SKM-1 treated with dmso at 0.1 percent for 144 hours (cell line): Measurements from ENCODE around the gene ESYT2.
"Not testable (repeated sequence)": the region's sequence is repeated elsewhere in the genome, so short reads cannot be mapped to it uniquely, and the experiment has no call there.

ENCODE experiments used
- DNase-seq: peaks from one replicate; lab custom pipeline; 2025; ENCODE audit not compliant: unreplicated experiment; lab: John Stamatoyannopoulos, UW

ESYT2 gene

DNA sequence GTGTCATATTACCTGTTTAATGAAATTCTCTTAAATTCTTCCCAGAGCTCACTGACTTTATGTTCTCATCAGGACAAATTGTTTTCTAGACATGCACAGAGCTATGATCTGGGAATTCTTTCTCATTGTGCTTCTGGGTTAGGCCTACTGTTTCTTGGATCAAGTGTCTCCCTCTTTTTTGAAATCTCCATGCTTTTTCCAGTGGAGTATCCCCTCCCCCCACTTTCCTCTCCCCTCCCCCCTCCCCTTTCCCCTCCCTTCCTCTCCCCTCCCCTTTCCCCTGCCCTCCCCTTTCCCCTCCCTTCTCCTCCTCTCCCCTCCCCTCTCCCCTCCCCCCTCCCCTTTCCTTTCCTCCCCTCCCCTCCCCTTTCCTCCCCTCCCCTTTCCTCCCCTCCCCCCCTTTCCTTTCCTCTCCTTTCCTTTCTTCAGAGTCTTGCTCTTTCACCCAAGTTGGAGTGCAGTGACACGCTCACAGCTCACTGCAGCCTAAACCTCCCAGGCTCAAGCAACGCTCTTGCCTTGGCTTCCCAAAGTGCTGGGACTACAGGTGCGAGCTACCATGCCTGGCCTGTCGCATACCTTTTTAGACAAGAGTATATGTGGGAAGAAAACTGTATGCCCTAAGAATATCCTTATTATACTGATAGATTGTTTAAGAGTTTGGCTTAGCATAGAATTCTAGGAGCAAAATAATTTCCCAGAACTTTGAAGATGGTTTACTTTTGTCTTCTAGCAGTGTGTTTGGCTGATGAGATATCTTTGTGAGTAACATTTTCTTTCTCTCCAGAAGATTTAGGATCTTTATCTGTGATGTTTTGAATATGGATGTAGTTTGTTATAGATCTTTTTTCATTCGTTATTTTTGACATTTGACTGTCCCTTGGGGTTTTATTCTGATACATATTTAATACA is 29.5 kb upstream of the ESYT2 start:
- no peak for DNase-seq

DNA sequence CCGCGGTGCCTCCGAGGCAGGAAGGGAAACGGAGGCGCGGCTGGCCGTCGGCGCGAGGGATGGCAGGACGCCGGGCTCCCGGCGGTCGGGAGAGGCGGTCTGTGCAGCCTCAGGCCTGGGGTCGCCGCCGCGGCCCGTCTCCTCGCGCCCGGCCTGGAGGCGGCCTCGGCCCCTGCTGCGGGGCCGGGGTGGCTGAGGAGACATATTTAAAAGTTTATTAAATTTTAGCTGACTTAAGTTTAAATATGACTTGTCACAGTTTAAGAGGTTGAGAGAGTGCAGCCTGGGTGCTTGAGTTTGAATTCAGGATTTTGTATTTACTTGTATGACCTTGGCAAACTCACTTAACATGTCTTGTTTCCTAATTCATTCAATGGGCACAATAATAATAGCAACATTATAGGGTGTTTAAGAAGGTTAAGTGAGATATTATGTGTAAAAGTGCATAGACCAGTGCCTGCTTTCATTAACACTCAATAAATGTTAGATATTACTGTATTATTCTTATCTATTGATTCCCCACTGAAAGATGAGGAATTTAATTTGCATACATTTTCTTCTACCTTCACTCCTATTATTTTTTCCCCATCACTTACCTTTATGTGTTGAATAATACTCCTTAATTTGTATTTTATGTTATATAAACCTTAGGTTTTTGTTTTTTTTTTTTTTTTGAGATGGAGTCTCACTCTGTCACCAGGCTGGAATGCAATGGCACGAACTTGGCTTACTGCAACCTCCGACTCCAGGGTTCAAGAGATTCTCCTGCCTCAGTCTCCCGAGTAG is 27.8 kb upstream of the ESYT2 start:
- no peak for DNase-seq

DNA sequence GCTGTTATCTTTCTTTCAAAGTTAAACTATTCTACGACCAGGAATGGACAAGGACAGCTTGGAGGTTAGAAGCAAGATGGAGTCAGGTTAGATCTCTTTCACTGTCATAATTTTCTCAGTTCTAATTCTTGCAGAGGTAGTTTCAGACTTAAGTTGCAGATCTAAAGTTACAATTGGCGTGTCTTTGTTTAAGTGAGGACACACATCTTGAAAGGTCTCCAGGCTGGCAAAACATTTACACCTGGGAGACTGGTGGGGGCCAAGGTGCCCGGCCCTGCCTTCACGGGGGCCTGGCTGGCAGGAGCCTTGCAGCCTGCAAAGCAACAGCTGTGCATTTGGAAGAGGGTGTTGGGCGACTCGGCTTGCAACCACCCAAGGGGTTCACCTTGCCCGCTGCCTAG is 25.4 kb upstream of the ESYT2 start:
- no peak for DNase-seq

DNA sequence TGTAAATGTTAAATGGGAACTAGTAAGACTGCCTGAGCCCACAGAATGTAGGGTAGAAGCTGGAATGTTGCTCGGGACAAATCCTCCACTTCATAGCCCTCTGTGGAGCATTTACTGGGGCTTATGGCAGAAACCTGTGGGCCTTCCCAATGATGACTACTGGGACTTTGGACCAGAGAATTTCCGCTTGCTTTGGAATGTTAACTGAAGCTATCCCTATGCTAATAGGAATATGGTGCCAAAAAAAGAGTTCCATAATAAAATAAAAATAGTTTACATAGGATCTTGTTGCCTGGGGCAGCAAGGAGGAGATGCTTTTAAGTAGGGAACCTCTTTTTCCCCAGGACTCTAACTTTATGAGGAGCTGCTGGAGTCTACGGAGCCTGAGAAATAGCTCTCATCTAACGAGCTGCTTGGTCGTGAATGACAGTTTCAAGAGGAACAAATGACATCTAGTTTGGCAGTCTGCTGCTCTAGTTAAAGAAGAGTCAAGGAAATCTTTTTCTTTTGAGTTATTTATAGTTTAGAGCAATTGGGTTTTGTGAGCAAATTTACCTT is 21.3 kb upstream of the ESYT2 start:
- no peak for DNase-seq

DNA sequence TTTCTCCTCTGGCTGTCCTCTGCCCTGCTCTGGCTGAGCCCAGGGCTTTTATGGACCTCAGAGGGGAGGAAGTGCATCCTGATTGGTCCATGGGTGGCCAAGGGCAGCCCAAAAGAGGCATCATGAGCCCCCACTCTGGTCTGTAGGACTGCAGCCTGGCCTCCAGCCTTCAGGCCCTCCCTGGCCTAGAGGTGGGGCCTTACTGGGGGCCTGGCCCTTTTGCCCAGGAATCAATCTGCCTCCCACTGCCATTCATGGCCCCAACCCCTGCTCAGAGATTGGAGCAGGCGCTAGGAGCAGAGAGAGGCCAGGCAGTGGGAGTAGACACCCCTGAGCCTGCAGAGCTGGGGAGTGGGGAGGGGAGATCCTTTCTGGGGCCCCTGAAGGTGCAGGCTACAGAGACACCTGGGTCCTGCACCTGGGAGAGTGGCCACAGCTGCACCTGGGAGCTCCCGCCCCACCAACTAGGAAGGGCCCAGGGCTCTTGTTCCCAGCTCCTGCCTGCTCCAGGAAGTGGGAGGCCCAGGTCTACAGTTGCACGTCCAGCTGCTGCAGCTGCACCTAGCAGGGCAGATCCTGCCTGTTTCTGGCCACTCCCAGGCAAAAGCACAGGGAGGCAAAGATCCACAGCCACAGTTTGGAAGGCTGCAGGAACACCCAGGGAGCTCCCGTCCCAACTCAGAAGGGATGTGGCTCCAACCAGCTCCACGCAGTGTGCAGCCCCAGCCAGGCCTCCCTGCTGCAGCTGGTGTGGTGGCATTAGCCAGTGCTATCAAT is 20.6 kb upstream of the ESYT2 start:
- no peak for DNase-seq

DNA sequence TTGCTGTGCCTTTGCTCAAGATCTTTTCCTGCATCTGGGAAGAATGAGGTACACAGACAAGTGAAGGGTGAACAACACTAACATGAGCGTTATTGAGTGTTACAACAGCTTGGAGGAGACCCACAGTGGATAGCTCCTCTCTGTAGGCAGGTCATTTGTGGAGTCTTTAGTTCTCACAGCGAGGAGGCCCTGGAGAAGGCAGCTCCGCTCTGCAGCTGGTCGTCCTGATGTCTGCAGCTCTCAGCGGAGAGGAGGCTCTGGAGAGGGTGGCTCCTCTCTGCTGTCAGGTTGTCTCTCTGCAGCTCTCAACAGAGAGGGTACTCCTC is 20.1 kb upstream of the ESYT2 start:
- no peak for DNase-seq

DNA sequence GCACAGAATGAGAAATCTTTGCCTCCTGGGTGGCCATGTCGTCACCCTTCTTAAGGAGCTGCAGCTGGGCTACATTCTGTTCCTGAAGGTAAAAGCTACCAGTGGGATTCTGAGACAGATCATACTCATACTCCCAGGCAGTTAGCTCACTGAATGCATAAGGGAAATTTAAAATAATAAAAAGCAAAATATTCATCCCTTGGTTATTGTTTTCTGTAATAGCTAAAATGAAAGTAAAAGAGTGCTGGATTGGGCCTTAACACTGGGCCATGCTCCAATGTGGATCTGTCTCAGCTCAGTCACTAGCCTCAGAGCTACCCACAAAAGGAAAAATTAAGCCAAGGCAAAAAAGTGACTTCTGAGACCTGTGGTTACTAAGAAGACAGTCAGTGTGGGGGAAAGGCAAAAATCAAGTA is 18.1 kb upstream of the ESYT2 start:
- DNase-seq: no peak

DNA sequence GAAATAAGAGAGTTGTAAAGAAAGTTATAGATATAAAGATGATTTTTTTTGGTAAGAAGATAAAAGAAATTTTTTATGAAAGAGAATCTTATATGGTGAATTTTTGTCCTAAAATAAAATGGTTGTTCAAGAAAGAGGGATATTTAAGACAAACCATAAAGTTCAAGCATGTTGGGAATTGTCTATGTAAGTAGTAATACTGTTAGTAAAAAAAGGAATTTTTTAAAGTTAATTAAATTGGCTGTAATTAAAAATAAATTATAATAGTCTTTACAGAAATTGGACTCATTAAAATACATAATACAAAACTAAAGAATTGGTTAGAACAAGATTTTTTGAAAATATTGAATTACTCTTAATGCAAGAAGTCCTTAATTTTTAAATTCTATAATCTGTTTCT is 17.0 kb upstream of the ESYT2 start:
- DNase-seq: no peak

DNA sequence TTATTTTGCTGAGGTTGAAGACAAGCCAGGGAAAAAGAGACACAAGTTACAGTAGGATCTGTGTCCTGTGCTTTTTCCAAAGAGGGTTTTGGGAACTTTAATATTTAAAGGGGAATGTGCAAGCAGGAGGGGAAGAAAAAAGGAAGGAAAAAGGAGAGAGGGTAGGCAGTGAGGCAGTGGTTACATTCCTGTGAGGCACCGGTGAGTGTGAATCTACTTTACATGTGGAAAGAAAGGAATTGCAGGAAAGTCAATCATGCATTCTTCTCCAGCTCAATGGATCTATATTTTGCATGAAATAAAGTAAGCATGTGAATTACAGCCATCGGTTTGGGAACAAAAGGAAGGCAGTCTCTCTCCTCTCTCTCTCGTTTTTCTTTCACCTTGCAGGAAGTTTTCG is 14.5 kb upstream of the ESYT2 start:
- DNase-seq: no peak

DNA sequence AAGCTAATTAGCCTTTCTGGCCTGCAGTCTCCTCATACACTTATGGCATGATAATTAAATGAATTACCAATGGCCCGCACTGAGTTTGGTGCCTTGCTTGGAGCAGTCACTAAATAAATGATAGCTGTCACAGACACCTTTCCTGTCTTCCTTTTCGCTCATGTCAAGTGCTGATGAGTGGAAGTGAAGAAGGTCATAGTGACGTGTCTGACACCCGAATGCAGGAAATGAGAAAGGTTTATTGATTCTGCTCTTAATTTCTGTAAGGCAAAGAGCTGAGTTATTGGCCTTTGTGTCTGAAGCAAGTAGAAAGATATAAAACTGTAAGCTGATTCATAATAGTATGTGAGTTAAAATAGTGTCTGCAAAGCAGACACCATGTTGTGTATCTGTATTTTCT is 13.2 kb upstream of the ESYT2 start:
- no peak for DNase-seq

DNA sequence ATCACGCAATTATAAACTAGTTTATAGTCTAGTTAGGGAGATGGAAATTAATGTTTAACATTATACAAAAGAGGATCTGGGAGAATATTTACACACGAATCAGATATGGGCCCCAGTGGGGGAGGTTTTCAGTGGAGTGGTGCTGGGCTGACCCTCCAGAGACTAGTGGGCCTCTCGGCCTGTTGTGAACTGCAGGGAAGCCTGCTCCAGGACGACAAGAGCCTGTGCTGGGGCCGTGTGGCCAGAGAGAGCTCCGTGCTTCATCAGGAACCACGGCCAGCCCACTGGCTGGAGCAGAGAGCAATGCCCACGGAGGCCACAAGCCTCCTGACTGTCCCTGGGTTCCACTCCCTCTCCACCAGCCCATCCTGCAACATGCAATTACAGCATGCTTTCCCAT is 11.3 kb upstream of the ESYT2 start:
- no peak for DNase-seq

DNA sequence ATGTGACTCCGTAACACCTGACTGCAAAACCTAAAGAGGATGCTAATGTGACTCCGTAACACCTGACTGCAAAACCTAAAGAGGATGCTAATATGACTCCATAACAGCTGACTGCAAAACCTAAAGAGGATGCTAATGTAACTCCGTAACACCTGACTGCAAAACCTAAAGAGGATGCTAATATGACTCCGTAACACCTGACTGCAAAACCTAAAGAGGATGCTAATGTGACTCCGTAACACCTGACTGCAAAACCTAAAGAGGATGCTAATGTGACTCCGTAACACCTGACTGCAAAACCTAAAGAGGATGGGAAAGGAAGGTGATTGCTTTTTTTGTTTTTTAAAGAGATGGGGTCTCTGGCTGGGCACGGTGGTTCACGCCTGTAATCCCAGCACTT is 9.9 kb upstream of the ESYT2 start:
- not testable (repeated sequence) for DNase-seq

DNA sequence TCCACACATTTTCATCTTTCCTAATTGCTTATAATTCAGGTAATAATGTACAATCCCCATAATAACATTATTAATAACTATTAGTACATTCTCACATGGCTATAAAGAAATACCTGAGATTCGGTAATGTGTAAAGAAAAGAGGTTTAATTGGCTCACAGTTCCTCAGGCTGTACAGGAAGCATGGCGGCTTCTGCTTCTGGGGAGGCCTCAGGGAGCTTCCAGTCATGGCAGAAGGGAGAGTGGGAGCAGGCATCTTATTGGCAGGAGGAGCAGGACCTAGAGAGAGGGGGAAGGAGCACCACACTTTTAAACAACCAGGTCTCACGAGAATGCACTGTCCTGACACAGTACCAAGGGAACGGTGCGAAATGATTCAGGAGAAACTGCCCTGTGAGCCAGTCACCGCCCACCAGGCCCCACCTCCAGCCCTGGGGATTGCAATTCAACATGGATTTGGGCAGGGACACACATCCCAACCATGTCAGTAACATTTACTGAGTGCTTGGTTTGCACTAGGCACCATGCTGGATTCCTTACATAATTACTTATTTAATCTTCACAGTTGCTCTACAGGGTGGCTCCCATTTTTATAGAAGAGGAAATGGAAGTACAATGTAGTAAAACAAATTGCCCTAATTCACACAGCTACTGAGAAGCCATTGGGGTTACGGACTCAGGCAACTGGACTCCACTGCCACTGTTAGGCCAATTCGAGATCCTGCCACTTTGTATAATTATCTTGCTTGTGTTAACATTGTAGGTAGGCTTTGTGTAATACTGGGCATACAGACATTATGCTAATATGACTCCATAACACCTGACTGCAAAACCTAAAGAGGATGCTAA is 8.7 kb upstream of the ESYT2 start:
- DNase-seq: no peak

DNA sequence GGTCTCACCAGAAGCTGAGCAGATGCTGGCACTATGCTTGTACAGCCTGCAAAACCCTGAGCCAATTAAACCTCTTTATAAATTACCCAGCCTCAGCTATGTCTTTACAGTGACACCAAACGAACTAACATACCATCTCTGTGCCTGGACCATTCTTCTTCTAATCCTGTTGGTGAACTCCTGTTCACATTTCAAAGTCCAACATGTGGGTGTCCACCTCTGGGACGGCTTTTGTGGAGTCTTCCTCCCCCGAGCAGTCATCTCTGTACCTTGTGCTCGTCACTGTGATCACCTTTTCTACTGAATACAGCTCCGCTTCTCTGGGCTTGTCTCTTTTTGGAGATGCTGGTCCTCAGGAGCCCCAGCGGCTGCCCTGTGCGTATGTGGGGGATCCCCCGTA is 7.4 kb upstream of the ESYT2 start:
- DNase-seq: no peak

DNA sequence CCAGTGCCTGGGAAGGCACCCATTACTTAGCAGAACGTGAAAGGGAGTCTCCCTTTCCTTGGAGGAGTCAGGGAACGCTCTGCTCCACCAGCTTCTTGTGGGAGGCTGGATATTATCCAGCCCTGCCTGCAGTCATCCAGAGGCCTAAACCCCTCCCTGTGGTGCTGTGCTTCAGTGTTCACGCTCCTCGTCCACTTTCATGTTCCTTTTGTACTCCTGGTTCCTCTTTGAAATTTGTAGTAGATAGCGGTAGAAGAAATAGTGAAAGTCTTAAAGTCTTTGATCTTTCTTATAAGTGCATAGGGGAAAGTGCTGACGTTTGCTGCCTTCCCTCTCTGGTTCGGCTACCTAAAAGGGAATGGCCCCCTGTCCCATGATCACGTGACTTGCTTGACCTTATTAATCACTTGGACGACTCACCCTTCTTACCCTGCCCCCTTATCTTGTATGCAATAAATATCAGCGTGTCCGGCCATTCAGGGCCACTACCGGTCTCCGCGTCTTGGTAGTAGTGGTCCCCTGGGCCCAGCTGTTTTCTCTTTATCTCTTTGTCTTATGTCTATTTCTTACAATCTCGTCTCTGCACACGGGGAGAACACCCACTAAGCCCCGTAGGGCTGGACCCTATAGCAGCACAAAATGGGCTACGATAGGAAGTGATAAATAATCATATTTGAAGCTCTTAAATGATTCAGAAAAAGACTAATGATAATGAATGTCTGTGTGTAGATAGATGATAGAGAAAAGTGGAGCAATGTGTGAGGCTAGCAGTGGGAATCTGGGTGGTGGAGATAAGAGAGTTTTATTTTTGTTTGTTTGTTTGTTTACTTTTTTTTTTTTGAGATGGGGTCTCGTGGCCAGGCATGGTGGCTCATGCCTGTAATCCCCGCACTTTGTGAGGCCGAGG is 5.8 kb upstream of the ESYT2 start:
- DNase-seq: no peak

DNA sequence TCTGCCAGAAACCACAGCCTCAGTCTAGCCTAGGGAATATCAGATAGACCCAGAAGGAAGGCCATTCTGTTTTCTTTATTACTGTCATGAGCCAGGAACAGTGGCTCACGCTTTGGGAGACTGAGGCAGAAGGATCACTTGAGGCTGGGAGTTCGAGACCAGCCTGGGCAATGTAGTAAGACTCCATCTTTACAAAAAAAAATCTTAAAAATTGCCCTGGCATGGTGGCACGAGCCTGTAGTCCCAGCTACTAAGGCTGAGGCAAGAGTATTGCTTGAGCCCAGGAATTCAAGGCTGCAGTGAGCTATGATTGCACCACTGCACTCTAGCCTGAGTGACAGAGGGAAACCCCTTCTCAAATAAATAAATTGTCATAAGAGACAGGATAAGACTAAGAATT is 3.7 kb upstream of the ESYT2 start:
- no peak for DNase-seq

DNA sequence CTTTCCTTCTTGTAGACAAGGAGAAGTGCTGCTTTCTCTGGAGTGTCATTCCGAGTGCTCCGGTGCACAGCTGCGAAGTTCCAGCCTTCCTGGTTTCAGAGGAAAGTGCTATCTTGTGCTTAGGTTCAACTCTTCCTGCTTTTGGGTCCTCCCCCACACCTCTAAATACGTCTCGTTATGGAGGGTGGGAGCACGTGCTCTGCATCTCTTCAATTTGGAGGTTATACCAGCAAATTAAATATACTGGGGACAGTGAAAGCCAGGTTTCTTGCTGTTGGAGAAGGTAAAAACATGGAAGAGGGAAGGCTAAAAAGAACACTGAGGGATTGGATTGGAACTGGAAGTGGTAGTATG is 2.4 kb upstream of the ESYT2 start:
- no peak for DNase-seq

DNA sequence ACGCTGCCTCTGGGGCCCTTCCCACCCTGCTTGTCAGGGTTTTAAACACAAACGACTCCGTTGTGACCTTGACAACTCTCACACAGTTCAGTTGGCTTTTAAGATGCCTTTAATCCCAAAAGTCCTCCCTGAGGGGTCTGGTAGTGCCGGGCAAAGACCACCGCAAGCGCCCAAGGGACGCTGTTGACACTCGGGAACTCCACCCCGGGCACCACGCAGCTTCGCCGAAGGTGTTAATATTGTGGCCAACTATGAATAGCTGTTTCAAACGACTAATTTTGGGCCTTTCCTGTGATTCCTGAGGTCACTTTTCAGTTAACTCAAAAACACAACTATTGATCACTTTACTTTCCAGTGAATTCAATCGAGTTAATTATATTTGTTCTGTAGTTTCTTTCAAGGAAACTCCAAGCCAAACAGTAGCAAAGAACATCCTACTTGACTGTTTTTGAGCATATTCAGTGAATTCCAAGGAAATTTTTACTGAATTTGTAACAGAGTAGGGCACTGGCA is 958 bp upstream of the ESYT2 start:
- no peak for DNase-seq

DNA sequence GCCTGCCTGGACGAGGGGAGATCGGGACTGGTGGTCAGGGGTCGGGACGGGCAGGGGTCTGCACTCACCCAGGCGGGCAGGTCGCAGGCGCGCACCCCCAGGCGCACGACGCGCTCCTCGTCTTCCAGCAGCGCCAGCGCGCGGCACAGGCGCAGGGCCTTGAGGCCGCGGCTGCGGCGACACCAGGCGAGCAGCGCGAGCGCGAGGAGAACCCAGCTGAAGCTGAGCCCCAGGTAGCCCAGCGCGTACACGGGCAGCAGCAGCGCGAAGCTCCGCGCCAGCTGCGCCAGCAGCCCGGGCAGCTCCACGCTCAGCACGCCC is 328 bp downstream of the ESYT2 start:
- no peak for DNase-seq
